Non-pigmented ciliary epithelial cell (primary cell): ENCODE data around the gene THY1.
A peak's percentile ranks its signal among the peaks of the same experiment; 100 is the strongest.
"Not testable (repeated sequence)": the region's sequence is repeated elsewhere in the genome, so short reads cannot be mapped to it uniquely, and the experiment has no call there.

Source experiments
- DNase-seq: peaks from one replicate; pipeline ENCODE4 v3.0.0-alpha.2; 2010; ENCODE audit warnings: low read depth

THY1 gene

DNA sequence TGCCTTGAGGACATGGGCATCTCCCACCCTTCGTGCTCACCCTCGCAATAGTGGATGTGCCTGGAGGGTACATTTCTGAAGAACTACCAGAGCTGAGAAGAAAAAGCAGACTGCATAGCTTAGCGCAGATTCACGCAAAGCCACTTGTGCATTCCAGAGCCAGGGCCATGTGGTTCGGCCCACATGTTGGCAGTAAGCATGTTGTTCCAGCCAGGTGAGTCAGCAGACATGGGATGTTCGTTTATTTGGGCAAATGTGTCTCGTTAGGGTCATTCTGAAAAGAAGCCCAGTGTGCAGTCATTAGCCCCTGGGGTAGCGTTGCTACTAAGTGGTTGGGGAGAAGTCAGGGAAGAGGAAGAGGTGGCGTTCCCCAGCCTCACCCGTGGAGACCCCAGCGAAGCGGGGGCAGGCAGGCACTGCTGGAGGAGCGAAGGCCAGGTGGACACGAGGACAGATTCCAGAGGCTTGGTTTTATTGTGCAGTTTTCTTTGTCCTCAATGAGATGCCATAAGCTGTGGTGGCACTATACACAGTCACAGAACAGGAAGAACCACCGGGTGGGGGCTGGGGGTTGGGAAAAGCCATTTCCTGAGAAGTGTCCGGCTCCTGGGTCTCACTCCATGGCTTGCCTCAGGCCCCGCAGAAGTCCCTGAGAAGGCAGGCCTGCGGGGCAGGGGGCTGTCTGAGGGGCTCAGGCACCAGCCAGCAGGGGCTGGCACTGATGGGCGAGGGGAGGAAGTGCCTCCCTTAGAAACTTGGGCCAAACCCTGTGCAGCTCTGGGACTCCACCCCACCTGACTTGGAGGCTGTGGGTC, 5.0 kb downstream of the THY1 start:
- peak; percentile 49 for DNase-seq

DNA sequence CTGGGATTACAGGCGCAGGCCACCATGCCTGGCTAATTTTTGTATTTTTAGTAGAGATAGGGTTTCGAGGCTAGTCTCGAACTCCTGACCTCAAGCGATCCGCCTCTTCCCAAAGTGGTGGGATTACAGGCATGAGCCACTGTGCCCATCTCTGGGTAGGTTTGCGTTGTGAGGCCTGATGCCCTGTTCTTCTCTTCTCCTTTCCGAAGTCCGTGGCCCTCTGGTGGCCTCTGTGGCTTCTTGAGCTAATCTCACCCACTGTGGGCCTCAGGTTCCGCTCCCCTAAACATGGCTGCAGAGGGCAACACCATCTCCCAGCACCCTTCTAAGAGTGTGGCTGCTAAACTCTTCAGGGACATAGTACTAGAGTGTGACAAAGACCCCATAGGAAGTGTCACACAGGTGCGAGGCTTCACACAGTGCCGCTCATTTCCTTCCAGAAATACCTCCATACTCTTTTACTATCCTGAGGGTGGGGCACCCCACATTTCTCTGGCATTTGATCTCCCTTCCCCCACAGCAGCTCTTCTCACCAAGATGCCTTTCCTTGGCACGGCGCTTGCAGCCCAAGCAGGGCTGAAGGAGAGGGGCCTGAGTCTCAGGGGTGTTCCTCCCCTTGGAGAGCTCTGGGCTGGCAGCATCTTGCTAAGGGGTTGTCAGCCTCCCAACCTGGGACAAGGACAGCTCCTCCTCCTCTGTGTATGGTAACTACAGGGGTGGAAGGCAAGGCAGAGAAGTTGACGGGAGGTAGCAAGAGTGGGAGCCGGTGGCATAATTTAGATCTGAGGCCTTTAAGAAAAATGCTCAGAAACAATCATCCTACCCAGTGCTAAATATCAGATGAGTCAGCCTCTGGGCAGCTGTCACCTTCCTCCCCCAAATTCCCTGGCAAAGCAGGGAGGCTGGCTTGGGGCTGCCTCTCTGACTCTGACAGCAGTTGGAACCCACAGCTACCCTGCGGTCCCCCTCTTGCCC, 6.1 kb downstream of the THY1 start:
- no peak for DNase-seq

DNA sequence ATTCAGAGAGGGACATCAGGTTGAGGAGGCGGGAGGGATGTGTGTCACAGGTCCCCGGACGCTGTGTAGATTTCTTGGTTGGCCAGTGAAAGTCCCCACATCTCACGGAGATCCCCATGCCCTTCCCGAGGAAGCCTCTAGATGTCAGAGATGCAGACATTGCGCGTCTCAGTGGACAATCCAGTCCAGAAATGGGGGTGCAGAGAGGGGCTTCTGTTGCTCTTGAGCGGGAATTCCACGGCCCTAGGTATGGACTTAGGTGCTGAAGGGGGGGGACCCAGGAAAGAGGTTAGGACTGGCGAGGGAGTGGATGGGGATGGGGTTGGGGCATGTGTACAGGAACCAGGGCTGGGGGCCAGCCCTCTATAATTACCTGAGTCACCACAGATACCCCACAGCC, 7.0 kb downstream of the THY1 start:
- DNase-seq = no peak

DNA sequence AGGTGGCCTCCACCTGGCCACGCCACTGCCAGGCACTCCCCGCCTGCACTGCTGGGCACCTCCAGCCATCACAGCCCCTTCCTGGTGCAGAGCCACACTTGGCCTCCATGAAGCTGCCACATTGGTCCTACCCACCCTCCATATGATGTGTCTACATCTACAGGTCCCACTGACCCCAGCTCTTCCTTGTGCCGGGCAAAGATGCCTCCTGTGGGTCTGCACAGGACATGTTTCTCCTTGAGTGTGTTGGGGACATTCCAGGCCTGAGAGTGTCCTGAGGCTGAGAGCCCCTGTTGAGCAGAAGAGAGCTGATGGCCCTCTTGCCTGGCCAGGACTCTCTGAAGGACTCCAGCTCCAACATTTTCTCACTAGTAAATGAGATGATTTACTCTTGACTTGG, 7.5 kb downstream of the THY1 start:
- DNase-seq = no peak

DNA sequence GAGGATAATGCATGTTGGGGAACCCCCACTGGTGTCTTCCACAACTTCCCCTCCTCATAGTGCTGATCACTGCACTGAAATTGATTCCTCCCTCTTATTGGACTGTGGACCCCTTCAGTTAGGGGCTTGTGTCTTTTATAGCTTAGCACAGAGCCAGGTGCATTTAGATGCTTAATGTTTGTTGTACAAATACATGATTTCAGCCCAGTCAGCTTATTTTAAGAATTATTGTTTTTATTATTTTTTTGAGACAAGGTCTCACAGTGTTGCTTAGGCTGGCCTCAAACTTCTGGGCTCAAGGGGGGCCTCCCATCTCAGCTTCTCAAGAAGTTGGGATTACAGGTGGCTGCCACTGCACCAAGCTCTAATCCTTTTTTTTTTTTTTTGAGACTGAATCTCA, 8.2 kb downstream of the THY1 start:
- DNase-seq = no peak

DNA sequence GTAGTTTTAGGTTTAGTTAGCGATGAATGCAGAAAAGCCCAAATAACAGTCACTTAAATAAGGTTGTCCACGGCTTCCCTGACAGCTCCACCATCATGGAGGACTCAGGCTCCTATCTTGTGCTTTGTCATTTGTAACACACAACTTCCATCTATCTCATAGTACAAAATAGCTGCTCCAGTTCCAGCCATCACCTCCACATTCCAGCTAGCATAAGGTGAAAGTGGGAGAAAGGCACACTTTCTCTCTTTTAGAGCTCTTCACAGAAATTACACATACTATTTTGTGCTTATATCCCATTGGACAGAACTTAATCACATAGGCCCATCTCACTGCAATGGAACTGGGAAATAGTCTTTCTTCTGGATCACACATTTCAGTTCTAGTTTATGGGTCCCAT, 8.7 kb downstream of the THY1 start:
- no peak for DNase-seq

DNA sequence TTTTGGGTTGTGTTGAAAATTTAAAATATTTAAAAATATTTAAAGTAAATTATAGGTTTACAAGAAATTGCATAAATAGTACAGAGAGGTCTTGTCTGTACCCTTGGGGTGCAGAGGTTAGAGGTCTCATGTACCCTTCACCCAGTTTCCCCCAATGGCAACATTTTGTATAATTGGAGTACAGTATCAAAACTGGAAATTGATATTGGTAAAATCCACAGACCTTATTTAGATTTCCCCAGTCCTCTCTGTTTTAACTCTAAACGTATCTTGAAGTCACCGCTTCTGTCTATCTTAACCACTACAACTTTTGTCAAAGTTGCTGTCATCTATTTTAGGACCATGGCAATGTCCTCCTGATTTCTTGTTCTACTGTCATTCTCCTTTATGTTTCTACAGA, 10.9 kb downstream of the THY1 start:
- no peak for DNase-seq

DNA sequence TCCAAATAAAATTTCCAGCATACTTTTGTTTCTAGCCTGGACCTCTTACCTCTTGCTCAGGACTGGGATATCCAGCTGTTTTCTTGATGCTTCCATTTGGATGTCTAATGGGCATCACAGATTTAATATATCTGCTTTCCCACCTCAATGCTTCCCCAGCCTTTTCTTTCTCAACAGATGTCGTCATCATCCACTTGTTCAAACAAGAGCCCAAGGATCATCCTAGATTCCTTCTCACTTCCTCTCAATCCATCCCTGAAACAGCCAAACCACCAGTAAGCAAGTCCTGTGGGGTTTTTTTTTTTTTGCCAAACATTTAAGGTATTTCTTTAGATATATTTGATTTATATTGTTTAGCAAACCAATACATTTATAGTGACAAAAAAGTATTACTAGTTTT, 12.5 kb downstream of the THY1 start:
- DNase-seq = no peak

DNA sequence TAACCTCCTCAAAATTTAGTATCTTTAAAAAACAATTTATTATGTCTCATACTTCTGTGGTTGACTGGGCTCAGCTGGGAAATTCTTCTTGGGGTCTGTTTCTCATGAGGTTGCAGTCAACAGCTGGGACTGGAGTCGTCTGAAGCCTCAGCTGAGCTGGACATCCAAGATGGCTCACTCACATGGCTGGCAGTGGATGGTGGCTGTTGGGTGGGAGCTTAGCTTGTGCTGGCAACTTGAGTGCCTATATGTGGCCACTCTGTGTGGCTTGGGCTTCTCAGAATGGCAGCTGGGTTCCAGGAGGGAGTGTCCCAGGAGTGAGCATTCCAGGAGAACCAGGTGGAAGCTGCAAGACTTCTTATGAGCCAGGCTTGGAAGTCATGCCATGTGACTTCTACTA, 13.2 kb downstream of the THY1 start:
- DNase-seq = no peak

DNA sequence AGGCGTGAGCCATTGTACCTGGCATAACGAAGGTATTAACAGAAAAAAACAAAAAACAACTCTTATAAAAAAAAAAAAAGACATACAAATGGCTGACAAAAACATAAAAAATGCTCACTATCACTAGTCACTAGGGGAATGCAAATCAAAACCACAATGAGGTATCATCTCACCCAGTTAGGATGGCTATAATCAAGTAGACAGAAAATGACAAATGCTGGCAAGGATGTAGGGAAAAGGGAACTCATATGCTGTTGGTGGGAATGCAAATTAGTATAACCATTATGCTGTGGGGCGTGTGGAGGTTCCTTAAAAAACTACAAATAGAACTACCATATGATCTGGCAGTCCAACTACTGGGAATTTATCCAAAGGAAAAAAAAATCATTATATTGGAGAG, 17.0 kb downstream of the THY1 start:
- DNase-seq = no peak

DNA sequence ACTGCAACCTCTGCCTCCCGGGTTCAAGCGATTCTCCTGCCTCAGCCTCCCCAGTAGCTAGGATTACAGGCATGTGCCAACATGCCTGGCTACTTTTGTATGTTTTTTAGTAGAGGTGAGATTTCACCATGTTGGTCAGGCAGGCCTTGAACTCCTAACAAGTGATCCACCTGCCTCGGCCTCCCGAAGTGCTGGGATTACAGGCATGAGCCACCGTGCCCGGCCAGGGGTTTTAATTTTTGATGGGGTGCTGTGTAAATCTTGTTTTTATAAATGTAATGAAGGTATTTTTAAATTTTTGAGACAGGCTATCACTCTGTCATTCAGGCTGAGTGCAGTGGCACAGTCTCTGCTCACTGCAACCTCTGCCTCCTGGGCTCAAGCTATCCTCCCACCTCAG, 17.5 kb downstream of the THY1 start:
- not testable (repeated sequence) for DNase-seq

DNA sequence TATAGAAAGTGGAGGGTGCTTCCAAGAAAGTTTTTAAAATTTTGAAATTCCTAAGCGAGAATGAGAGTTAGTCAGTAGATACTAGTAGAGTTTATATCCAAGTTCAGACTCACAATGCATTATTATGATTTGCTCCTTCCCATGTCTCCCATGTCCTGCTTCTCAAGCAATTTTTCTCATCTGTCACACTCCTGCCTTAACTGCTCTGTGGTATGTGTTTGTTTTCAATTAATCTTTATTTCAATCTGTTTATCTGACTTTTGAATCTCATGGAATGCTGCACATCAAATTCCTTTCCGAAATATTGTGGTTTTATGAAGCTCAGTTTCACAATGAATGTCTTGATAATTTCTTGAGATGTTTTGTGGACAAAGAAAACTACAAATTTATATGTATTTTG, 18.1 kb downstream of the THY1 start:
- no peak for DNase-seq

DNA sequence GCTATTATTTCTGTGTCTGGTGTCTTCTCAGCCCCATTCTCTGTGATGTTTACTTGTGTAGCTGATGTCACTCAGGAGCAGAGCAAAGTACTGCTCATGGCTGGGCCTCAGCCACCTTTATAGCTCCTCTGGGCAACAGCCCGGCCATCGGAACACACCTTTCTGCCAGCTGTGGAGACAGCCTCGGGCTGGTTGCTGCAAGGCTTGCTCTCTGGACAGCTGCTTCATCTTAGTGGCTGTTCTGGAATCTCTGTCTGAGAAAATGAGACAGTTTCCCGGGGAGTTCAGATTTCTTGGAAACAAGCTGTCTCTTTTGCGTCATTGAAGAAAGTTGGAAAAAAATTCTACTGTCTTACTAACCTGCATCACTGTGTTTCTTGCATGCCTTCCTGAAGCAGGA, 20.0 kb downstream of the THY1 start:
- no peak for DNase-seq

DNA sequence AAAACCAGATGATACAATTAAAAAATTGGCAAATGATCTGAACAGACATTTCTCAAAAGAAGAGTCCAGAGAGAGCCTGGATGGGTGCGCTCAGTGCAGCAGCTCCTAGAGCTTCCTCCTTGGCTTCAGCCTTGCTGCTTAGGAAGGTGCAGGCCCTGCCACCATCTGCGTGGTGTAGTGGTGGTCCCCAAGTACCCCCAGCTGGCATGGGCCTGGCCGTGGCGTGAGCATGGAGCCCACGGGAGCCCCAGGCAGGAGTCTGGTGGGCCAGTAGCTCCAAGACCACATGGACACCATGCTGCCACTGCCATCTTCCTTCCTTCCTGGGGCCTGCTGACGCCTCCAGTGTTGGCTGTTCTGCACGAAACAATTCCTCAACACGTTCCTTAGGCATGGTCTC, 20.5 kb downstream of the THY1 start:
- DNase-seq = no peak

DNA sequence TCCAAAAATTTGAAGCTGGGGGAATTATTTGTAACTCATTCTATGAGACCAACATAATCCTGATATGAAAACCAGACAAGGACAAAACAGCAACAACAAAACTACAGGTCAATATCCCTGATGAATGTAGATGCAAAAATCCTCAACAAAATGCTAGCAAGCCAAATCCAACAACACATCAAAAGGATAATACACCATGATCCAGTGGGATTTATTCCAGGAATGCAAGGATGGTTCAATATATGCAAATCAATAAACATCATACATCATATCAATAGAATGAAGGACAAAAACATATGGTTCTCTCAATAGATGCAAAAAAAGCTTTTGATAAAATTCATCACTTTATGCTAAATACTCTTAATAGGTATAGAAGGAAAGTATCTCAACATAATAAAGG, 22.1 kb downstream of the THY1 start:
- no peak for DNase-seq

DNA sequence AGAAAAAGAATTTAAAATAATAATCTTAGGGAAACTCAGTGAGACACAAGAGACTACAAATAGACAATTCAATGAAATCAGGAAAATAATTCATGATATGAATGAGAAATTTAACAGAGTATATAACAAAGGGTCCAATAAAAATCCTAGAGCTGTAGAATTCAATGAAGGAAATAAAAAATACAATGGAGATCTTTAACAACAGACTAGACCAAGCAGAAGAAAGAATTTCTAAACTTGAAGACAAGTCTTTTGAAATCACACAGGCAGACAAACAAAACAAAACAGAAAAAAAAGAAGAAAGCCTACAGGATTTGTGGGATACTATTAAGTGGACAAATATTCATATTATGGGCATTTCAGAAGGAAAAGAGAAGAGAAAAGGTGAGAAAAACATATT, 25.2 kb downstream of the THY1 start:
- no peak for DNase-seq

DNA sequence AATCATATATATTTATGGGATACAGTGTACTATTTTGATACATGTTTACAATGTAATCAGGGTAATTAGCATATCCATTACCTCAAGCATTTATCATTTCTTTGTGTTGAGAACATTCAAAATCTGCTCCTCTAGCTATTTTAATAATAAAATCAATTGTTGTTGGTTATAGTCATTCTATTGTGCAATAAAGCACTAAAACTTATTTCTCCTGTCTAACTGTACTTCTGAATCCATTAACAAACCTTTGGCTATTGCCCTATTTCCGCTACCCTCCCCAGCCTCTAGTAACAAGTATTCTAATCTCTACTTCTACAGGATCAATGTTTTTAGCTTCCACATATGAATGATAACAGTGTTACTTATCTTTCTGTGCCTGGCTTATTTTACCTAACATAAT, 26.1 kb downstream of the THY1 start:
- no peak for DNase-seq

DNA sequence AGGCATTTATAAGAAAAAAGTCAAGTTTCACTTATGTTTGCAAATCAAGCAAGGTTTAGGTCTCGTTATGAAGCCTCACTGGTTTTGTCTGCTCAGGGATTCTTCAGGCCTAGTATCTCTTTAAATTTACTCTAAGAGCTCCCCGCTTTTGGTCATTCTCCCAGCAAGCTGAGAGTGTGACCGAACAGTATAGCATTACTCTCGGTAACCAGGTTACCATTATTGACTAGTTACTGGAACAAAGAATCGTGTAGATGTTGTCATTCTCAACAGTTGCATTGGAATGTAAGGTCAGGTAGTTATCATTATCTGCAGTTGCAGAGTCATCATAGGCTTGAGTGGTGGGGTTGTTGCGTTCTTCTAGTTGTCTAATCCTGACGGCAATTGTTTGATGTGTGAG, 31.7 kb downstream of the THY1 start:
- DNase-seq = no peak

DNA sequence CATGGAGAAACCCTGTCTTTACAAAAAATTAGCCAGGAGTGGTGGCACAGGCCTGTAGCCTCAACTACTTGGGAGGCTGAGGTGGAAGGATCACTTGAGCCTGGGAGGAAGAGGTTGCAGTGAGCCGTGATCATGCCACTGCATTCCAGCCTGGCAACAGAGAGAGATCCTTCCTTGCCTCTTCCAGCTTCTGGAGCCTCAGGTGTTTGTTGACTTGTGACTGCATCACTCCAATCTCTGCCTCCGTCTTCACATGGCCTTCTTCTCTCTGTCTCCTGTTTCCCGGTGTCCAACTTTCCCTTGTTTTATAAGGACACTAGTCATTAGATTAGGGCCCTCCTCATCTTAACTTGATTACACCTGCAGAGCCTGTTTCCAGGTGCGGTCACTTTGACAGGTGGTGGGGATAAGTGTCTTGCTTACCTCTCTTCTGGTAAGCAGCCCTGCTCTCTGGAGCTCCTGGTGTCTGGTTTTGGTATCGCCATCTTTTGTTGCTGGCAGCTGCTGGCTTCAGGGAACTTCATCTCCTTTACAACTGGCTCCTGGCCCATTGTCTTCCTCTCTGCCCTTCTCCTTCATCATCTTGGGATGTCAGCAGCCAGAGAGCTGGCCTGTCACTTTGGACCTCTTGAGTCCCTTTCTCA, 33.2 kb downstream of the THY1 start:
- DNase-seq = no peak

DNA sequence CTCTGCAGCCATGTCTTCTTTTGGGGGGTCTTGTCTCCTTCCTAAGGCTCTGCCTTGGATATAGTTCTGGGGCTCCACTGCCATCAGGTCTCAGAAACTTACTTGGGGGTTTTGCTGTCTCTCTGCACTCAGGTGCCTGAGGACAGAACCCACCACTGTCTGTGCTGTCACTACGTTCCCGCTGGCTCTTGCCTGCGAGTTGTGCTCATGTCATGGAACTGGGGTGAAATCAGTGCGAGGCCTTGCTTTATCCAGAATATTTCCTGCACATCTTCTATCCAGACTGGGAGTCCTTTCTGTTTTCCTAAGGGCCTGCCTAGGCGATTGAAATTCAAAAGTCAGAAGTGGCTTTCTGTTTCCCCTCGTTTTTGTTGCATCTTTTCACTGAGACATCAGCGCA, 34.9 kb downstream of the THY1 start:
- DNase-seq = no peak

DNA sequence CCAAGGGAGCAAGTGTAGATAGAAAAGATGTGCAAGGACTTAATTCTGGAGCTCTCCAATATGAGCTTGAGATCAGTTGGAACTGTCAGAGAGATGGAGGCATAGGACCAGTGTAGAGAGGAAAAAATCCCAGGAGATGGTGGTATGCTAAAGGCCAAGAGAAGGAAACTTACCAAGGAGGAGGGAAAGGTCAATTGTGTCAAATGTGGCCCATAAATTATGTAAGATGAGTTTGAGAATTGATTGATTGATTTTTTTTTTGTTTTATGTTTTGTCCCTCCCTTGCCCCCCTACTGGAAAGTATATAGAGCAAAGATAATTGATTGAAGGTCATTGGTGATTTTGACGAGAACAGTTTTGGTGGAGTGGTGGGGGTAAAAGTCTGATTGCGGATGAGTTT, 38.6 kb downstream of the THY1 start:
- DNase-seq = no peak

DNA sequence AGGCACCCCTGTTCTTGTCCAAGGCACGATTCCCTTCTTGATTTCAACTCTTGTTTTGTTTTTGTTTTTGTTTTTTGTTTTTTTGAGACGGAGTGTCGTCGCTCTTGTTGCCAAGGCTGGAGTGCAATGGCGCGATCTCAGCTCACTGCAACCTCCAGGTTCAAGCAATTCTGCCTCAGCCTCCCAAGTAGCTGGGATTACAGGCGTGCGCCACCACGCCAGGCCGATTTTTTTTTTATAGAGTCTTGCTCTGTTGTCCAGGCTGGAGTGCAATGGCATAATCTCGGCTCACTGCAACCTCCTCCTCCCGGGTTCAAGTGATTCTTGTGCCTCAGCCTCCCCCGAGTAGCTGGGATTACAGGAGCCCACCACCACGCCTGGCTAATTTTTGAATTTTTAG, 40.5 kb downstream of the THY1 start:
- DNase-seq = not testable (repeated sequence)

DNA sequence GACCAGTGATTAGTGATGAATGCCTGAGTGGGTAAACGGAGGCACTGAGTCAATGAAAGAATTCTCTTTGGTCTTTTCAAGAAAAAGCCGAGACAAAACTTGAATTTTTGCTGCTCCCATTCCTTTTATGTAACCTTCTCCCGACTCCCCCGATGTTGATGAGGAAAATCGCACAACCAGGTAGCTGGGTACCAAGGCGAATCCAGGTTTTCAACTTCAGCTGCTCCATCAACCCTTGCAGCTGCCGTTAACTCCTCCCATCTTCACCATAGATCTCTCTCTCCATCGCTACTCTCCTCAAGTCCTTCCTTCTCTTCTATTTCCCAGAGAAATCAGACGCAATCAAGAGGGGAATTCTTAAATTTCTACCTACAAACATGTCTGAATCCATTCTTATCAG, 40.9 kb downstream of the THY1 start:
- no peak for DNase-seq
